ENCODE data around the gene KRTAP4-6. TPM values are rescaled to one million over a fixed set of nuclear protein-coding genes. Genes with fewer than 3 reads are reported as not detected.

KRTAP4-6 gene
- polyA plus RNA-seq, 1 experiment: not detected

GRCh38 chr17:41133880-41134735 lies 6.2 kb downstream of the KRTAP4-6 start:
- H3K27ac ChIP-seq (ENCODE audit: low read depth, low read length): peak overlapping the region; percentile 80

GRCh38 chr17:41131979-41132378 lies 8.4 kb downstream of the KRTAP4-6 start:
- POLR2A ChIA-PET: interaction anchor here (1.2 kb wide), 1 partner anchor 73 kb away, joined by 4 read pairs; no protein-coding TSS in a partner anchor
- Histone ChIP-seq H3K27me3 (ENCODE audit: control insufficient read depth, insufficient read depth, low read length) (no peaks in the 10 kb centered on the region), H3K9me3 (ENCODE audit: control insufficient read depth, insufficient read depth, low read length) (no peaks in the 10 kb centered on the region), H3K27ac (ENCODE audit: low read depth, low read length) (no peak overlapping the region), H3K4me3 (ENCODE audit: low read depth, low read length) (no peak overlapping the region)
- DNase-seq (ENCODE audit: low read depth, low spot score): no peak
- TF ChIP-seq CTCF (IDR thresholded peaks at IDR 0.05; ENCODE audit: low read depth, low read length): no peak
- CTCF ChIA-PET: interaction anchor here (0.8 kb wide), 1 partner anchor 84 kb away, joined by 3 read pairs; no protein-coding TSS in a partner anchor

More at GRCh38 chr17:41133880-41134735, 6.2 kb downstream of the KRTAP4-6 start:
- H3K27me3 ChIP-seq (ENCODE audit: control insufficient read depth, insufficient read depth, low read length): no peaks in the 10 kb centered on the region
- H3K4me3 ChIP-seq (ENCODE audit: low read depth, low read length): no peak overlapping the region
- POLR2A ChIA-PET: interaction anchor here (0.6 kb wide), 1 partner anchor 408 kb away, joined by 4 read pairs; no protein-coding TSS in a partner anchor
- CTCF ChIA-PET: no interaction called here
- DNase-seq (ENCODE audit: low read depth, low spot score): no peak
- H3K9me3 ChIP-seq (ENCODE audit: control insufficient read depth, insufficient read depth, low read length): no peaks in the 10 kb centered on the region
- TF ChIP-seq CTCF (IDR thresholded peaks at IDR 0.05; ENCODE audit: low read depth, low read length): no peak

GRCh38 chr17:41127371-41127770 lies 13.0 kb downstream of the KRTAP4-6 start:
- no peak for DNase-seq (ENCODE audit: low read depth, low spot score)
- Histone ChIP-seq H3K4me3 (ENCODE audit: low read depth, low read length) (no peak overlapping the region), H3K27me3 (ENCODE audit: control insufficient read depth, insufficient read depth, low read length) (no peaks in the 10 kb centered on the region), H3K27ac (ENCODE audit: low read depth, low read length) (no peak overlapping the region), H3K9me3 (ENCODE audit: control insufficient read depth, insufficient read depth, low read length) (no peaks in the 10 kb centered on the region)
- CTCF ChIA-PET: no interaction called here
- POLR2A ChIA-PET: no interaction called here
- no peak for TF ChIP-seq CTCF (IDR thresholded peaks at IDR 0.05; ENCODE audit: low read depth, low read length)

- ChIA-PET CTCF (interaction anchor here (0.6 kb wide), 1 partner anchor 51 kb away, joined by 3 read pairs; no protein-coding TSS in a partner anchor), POLR2A (no interaction called here)
- H3K9me3 ChIP-seq (ENCODE audit: control insufficient read depth, insufficient read depth, low read length): no peaks in the 10 kb centered on the region
Measured at GRCh38 chr17:41126412-41126811, 13.9 kb downstream of the KRTAP4-6 start.

More at GRCh38 chr17:41126412-41126811, 13.9 kb downstream of the KRTAP4-6 start:
- Histone ChIP-seq H3K27ac (ENCODE audit: low read depth, low read length) (no peak overlapping the region), H3K4me3 (ENCODE audit: low read depth, low read length) (no peak overlapping the region), H3K27me3 (ENCODE audit: control insufficient read depth, insufficient read depth, low read length) (no peaks in the 10 kb centered on the region)
- DNase-seq (ENCODE audit: low read depth, low spot score): no peak
- TF ChIP-seq CTCF (IDR thresholded peaks at IDR 0.05; ENCODE audit: low read depth, low read length): no peak

Data from AG04450 (cell line).